Measurements from ENCODE around the gene R3HDM4. TPM values are rescaled to one million over a fixed set of nuclear protein-coding genes. Genes with fewer than 3 reads are reported as not detected.

R3HDM4 gene
- total RNA-seq, 1 experiment from 2014 or later, result 57.7 TPM

GRCh38 chr19:853014-853585, 59.9 kb downstream of the R3HDM4 start:
- no peak for DNase-seq
- no TSS peak for BruUV-seq (replicated peaks)
- H3K9me3 Mint-ChIP-seq (ENCODE audit: unreplicated experiment), result no peaks in the 10 kb centered on the region
- Histone ChIP-seq H3K4me3 (ENCODE audit: low read depth, low read length) (no peak overlapping the region), H3K27me3 (replicated peaks; ENCODE audit: control insufficient read depth, insufficient read depth, low read length) (no peaks in the 10 kb centered on the region), H3K4me1 (no peaks in the 10 kb centered on the region), H3K9me3 (no peaks in the 10 kb centered on the region), H3K36me3 (ENCODE audit: control insufficient read depth, insufficient read depth, low read length) (no peaks in the 10 kb centered on the region)
- H3K4me1 Mint-ChIP-seq (ENCODE audit: low read depth, unreplicated experiment), result no peaks in the 10 kb centered on the region
- no peak overlapping the region for H3K27ac Mint-ChIP-seq (ENCODE audit: unreplicated experiment)
- CTCF ChIA-PET, result no interaction called here
- intact Hi-C loops (cut with micrococcal nuclease; ENCODE audit: unreplicated experiment), result no loop called here
- H3K4me3 Mint-ChIP-seq (ENCODE audit: unreplicated experiment), result no peak overlapping the region
- no peaks in the 10 kb centered on the region for H3K36me3 Mint-ChIP-seq (ENCODE audit: insufficient read depth, unreplicated experiment)
- TF ChIP-seq, protein P1, sequence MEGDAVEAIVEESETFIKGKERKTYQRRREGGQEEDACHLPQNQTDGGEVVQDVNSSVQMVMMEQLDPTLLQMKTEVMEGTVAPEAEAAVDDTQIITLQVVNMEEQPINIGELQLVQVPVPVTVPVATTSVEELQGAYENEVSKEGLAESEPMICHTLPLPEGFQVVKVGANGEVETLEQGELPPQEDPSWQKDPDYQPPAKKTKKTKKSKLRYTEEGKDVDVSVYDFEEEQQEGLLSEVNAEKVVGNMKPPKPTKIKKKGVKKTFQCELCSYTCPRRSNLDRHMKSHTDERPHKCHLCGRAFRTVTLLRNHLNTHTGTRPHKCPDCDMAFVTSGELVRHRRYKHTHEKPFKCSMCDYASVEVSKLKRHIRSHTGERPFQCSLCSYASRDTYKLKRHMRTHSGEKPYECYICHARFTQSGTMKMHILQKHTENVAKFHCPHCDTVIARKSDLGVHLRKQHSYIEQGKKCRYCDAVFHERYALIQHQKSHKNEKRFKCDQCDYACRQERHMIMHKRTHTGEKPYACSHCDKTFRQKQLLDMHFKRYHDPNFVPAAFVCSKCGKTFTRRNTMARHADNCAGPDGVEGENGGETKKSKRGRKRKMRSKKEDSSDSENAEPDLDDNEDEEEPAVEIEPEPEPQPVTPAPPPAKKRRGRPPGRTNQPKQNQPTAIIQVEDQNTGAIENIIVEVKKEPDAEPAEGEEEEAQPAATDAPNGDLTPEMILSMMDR (IDR thresholded peaks at IDR 0.05; ENCODE audit: insufficient read depth in 1 of 2, low read depth in 1 of 2, low read length in 1 of 2, severe bottlenecking in 1 of 2, unreplicated experiment in 1 of 2), result no peak
- POLR2A ChIA-PET, result no interaction called here
- H3K27me3 Mint-ChIP-seq (ENCODE audit: insufficient read depth, unreplicated experiment), result no peaks in the 10 kb centered on the region

DNA sequence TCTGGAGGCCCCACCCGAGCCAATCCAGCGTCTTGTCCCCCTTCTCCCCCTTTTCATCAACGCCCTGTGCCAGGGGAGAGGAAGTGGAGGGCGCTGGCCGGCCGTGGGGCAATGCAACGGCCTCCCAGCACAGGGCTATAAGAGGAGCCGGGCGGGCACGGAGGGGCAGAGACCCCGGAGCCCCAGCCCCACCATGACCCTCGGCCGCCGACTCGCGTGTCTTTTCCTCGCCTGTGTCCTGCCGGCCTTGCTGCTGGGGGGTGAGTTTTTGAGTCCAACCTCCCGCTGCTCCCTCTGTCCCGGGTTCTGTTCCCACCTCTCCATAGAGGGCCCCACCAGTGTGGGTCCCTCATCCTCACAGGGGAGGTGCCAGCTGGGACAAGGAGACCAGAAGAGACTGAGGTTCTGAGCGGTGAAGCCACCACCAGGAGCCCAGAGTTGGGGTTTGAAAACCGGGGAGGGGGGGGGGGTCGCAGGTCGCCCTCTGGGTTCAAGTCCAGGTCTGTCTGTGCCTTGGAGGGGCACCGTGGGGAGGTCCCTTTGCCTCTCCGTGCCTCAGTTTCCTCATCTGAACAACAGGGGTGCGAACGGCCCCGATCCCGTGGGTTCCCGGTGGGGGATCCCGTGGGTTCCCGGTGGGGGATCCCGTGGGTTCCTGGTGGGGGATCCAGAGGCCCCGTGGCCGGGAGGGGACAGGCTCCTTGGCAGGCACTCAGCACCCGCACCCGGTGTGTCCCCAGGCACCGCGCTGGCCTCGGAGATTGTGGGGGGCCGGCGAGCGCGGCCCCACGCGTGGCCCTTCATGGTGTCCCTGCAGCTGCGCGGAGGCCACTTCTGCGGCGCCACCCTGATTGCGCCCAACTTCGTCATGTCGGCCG, 60.6 kb downstream of the R3HDM4 start, which contains the start of gene ELANE:
ELANE (plus strand) TSS at position 168 of the 878 bp plus-strand sequence; CDS start at position 194, 26 bp downstream.
- BruUV-seq (replicated peaks), result no TSS peak
- CTCF ChIA-PET, result no interaction called here
- DNase-seq, result no peak
- Histone ChIP-seq H3K27me3 (replicated peaks; ENCODE audit: control insufficient read depth, insufficient read depth, low read length) (no peaks in the 10 kb centered on the region), H3K4me3 (ENCODE audit: low read depth, low read length) (no peak within 1 kb of the TSS), H3K4me1 (no peaks in the 10 kb centered on the region), H3K36me3 (ENCODE audit: control insufficient read depth, insufficient read depth, low read length) (no peaks in the 10 kb centered on the region), H3K9me3 (no peaks in the 10 kb centered on the region)
- intact Hi-C loops (cut with micrococcal nuclease; ENCODE audit: unreplicated experiment), result no loop called here
- H3K4me1 Mint-ChIP-seq (ENCODE audit: low read depth, unreplicated experiment), result no peaks in the 10 kb centered on the region
- no peaks in the 10 kb centered on the region for H3K9me3 Mint-ChIP-seq (ENCODE audit: unreplicated experiment)
- TF ChIP-seq, protein P1 (IDR thresholded peaks at IDR 0.05; ENCODE audit: insufficient read depth in 1 of 2, low read depth in 1 of 2, low read length in 1 of 2, severe bottlenecking in 1 of 2, unreplicated experiment in 1 of 2), result no peak
- H3K36me3 Mint-ChIP-seq (ENCODE audit: insufficient read depth, unreplicated experiment), result no peaks in the 10 kb centered on the region
- H3K4me3 Mint-ChIP-seq (ENCODE audit: unreplicated experiment), result no peak within 1 kb of the TSS
- no peaks in the 10 kb centered on the region for H3K27me3 Mint-ChIP-seq (ENCODE audit: insufficient read depth, unreplicated experiment)
- no peak within 1 kb of the TSS for H3K27ac Mint-ChIP-seq (ENCODE audit: unreplicated experiment)
- POLR2A ChIA-PET, result no interaction called here

DNA sequence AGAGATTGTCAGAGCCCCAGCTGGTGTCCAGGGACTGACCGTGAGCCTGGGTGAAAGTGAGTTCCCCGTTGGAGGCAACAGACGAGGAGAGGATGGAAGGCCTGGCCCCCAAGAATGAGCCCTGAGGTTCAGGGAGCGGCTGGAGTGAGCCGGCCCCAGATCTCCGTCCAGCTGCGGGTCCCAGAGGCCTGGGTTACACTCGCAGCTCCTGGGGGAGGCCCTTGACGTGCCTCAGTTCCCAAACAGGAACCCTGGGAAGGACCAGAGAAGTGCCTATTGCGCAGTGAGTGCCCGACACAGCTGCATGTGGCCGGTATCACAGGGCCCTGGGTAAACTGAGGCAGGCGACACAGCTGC, 62.1 kb downstream of the R3HDM4 start:
- Mint-ChIP-seq H3K27ac (ENCODE audit: unreplicated experiment) (no peak overlapping the region), H3K4me1 (ENCODE audit: low read depth, unreplicated experiment) (no peaks in the 10 kb centered on the region), H3K4me3 (ENCODE audit: unreplicated experiment) (no peak overlapping the region), H3K9me3 (ENCODE audit: unreplicated experiment) (no peaks in the 10 kb centered on the region), H3K27me3 (ENCODE audit: insufficient read depth, unreplicated experiment) (no peaks in the 10 kb centered on the region), H3K36me3 (ENCODE audit: insufficient read depth, unreplicated experiment) (no peaks in the 10 kb centered on the region)
- ChIA-PET CTCF (no interaction called here), POLR2A (no interaction called here)
- DNase-seq, result no peak
- no peaks in the 10 kb centered on the region for H3K36me3 ChIP-seq (ENCODE audit: control insufficient read depth, insufficient read depth, low read length)
- no peaks in the 10 kb centered on the region for H3K9me3 ChIP-seq
- no TSS peak for BruUV-seq (replicated peaks)
- no peaks in the 10 kb centered on the region for H3K27me3 ChIP-seq (replicated peaks; ENCODE audit: control insufficient read depth, insufficient read depth, low read length)
- H3K4me1 ChIP-seq, result no peaks in the 10 kb centered on the region
- intact Hi-C loops (cut with micrococcal nuclease; ENCODE audit: unreplicated experiment), result no loop called here
- no peak overlapping the region for H3K4me3 ChIP-seq (ENCODE audit: low read depth, low read length)
- TF ChIP-seq, protein P1 (IDR thresholded peaks at IDR 0.05; ENCODE audit: insufficient read depth in 1 of 2, low read depth in 1 of 2, low read length in 1 of 2, severe bottlenecking in 1 of 2, unreplicated experiment in 1 of 2), result no peak
